Activated CD4-positive, alpha-beta T cell treated with anti-CD3 and anti-CD28 coated beads, Interleukin-10, Interleukin-2, amounts not matched to agents 100 ng/mL and 50 ng/mL, durations not matched to agents 16 hours and 8 hours (primary cell): ENCODE results near the gene EEF1AKMT2.
A peak's percentile ranks its signal among the peaks of the same experiment; 100 is the strongest.
"Not testable (repeated sequence)": the region's sequence is repeated elsewhere in the genome, so short reads cannot be mapped to it uniquely, and the experiment has no call there.

Experiments used
- DNase-seq: peaks from one replicate; pipeline ENCODE4 v3.0.0-alpha.2; 2020

The EEF1AKMT2 gene

DNA sequence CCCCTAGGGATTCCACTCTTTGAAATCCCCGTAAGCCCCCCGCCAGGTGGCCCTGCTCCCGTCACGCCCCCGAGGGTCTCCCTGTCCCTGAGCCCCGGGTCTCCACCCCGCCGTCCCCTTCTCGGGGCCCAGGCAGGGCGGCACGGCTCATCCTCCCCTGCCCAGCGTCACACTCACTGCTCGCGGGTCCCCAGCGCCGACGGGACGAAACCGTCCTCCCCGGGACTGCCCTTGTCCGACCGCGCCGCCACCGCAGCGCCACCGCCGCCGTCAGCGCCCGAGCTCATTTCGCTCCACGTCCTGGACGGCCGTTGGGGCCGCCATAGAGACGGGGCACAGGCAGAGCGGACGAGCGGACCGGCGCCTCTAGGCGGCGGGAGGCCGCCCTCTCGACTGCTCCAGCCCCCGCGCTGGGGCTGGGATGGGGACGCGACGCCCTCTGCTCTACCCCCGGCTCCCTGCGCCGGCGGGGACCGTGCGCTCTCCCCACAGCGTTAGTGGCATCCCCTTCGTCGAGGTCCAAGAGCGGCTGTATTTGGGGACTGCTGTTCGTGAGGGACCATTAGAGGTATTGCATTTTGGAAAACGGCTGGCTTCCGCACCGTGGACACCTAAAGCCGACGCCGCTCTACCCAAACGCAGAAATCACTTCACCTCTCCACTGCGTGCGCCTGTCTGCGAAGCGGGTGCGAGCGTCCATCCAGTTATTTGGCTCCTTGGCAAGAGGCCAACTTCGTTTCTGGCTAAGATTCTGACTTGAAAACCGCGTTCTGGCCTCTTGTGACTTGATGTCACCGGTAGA lies at the start of gene EEF1AKMT2:
EEF1AKMT2 (minus strand) TSS at position 341 of the 802 bp plus-strand sequence; CDS start at position 287, 54 bp downstream.
- DNase-seq = peak; percentile 89

DNA sequence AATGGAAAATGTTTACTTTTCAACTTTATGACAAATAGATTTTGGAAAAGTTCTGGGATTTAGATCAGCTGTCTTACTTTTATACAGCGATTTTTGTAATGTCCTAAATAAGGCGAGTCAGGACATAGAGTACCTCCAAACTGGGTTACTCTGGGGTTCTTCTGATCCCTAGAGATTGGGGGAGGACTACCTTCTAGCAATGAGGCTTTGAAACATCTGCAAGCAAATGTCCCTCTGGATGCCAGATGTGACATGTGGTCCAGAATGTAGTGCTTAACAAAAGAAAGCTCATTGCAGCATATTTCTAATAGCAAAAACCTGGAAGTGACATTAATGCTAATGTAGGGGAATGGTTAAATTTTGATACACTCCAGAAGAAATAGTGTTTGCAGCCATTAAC lies 46.0 kb upstream of the EEF1AKMT2 start:
- DNase-seq = no peak

DNA sequence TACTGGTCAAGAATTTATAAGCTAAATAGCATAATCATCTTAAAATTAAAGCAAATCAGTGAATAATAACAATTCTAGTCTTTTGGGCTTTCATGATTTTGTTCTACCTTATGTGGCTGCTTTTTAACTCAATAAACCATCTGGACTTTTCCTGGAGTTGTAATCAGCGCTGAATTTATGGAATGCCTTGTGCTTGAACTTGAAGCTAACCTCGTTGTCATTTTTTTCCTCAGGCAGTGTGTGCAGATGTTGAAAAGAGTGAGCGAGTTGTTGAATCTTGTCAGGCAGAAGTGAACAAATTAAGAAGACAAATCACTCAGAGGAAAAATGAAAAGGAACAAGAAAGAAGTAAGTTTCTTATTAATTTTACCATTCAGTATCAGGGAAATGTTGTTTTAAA lies 39.4 kb upstream of the EEF1AKMT2 start:
- DNase-seq = no peak

DNA sequence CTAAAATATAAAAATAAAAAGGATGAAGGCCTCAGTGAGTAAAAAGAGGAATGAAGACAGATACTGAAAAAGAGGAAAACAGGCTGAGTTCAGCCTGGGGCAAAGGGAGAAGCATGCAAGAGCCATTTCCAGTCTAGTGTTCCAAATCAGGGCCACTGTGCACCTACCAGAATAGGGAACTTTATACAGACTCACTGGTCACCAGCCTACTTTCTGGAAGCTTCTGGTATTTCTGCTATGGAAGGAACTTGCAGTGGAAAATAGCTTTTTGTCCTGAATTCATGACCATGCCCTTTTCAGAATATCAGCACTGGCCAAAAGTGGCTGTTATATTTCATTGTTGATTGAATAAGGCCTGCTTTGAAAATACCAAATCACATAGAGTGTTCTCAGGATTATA lies 38.8 kb upstream of the EEF1AKMT2 start:
- DNase-seq = no peak

DNA sequence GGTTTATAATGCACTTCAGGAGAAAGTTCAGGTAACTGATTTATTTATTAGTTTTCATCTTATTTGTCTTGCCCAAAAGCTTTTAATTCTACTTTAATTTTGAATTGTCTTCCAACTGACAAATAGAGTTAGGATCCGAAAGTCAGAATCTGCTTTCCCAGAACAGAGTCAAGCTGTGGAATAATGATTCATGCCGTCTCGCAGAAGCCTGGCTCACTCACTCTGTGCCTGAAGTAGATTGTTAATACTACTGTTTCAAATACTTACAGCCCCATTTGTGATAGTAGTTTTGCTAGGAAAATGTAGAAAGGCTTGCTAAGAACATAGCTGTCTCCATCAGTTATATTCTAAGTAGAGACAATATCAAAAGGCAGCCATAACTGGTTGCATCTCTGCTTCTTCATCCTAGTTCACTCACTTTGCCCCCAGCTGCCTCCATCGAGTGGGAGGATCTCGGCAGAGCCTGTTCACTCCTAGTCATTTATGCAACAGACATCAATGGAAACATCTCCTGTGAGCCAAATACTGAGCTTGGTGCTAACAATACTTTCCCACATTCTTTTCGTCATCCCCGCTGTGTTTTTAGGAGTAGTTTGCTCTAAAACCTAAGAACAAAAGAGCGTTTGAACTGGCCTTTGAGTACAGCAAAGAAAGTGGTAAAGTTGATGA lies 37.9 kb upstream of the EEF1AKMT2 start:
- no peak for DNase-seq

DNA sequence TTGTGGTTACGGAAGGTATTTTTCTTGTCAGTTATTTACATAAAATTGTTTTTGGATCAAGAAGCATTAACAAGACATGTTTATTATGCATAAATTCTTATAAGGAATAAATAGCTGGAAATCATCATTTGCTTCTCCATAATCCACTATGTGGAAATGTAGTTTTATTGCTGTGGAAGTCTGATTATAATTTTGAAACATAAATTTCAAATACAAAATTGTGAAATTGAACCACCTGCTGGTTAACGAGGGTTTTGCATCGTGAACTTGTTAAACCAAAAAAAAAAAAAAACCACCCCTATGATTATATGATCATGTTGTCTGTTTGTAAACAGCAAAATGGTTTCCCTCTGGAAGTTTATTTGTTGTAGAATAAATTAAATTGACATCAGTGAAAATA lies 35.8 kb upstream of the EEF1AKMT2 start:
- DNase-seq = no peak

DNA sequence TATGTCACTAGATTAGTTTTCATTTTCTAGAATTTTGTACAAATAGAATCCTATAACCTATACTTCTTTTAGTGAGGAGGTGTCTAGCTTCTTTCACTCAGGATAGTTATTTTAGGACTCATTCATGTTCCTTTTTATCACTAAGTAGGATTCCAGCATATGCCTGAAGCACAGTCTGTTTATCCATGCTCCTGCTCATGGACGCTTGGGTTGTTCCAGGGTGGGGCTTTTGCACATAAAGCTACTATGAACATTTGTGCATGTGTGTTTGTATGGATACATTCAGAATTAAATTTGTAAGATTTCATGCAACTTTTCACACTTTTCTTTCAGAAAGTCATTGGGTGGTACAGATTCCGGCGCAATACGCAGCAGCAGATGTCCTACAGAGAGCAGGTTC lies 34.6 kb upstream of the EEF1AKMT2 start:
- no peak for DNase-seq

DNA sequence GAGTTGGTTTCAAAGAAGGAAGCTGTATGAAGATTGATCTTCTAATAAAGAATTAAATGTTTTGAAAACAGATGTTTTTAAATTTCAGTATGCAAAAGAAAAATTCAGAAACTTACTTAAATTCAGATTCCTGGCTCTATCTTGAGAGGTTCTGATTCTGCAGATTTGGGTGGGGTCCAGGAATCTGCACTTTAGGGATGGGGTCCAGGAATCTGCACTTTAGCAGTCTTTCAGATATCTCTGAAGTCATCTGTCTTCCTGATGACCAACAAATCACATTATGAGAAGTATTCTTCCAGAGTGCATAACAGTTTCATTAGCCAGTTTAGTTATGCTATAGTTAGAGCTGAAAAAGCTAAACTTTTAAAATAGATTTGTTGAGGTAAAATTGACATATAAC lies 34.0 kb upstream of the EEF1AKMT2 start:
- DNase-seq = no peak

DNA sequence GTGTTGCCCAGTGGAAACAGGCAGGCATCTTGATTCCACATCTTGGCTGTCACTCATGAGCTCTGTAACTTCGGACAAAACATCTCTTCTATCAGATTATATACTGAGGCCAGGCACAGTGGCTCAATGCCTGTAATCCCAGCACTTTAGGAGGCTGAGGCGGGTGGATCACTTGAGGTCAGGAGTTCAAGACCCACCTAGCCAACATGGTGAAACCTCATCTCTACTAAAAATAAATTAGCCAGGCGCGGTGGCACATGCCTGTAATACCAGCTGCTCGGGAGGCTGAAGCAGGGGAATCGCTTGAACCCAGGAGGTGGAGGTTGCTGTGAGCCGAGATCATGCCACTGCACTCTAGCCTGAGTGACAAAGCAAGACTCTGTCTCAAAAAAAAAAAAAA lies 33.2 kb upstream of the EEF1AKMT2 start:
- DNase-seq = not testable (repeated sequence)

DNA sequence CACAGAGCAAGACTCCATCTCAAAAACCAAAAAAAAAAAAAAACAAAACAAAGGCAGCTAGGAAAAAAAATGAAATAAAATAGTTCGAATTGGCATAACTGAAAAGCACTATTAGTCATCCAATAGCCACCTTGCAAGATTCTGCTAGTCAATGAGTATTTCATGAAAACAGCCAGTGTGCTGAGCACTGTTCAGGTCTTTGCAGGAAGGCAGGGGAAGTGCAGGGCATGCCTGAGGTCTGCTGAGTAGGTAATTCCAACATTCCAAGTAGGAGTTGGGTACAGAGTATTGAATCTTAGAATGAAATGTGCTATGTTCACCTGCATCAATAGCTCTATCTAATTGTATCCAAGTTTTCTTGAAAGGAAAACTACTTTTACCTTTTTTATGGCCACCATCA lies 32.8 kb upstream of the EEF1AKMT2 start:
- no peak for DNase-seq

DNA sequence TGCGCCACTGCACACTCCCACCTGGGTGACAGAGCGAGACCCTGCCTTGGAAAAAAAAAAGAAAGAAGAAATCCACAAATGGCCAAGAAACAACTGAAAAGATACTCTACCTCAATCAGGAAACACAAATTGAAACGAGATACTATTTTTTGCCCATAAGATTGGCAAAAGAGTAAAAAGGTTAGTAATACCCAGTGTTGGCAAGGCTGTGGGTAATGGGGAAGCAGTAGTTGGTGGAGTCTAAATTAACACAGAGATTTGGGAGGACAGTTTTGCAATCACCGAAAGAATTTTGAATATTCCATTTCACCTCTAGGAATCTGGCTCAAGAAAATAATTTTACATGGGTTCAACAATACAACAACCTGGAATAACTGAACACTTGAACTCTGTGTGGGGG lies 29.8 kb upstream of the EEF1AKMT2 start:
- no peak for DNase-seq

DNA sequence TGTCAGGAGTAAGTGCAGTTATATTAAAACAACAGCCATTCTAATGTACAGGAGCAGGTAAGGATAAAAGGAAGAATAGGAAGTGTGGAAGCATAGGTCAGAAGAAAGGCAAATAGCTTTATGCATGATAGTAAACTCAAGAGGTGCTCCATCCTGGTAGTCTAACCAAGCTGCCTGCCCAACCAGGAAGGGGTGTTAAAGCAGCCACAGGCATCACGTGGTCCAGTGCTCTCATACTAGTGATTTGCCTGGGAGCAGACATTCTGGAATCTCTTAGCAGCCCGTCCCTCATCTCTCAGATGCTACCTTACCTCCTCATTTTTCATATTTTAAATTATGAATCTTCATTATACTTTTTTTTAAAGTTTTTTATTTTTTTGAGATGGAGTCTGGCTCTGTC lies 28.4 kb upstream of the EEF1AKMT2 start:
- DNase-seq = no peak

DNA sequence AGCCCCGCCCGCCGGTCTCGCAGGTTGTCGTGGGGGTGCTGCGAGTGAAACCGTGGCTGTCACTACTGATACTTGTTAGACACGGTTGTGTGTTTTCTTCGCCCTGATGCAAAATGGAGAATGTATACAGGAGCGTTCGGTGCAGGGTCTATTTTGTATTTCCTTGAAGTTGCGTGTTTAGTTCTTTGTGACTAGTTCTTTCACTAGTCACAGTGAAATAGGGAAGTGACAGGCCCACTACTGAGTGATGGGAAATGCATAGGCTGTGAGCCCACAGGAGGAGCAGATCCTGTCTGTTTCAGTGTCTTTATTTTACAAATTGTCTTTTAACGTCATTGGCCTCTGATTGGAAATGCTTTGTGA lies 10.6 kb upstream of the EEF1AKMT2 start:
- peak; percentile 26 for DNase-seq

DNA sequence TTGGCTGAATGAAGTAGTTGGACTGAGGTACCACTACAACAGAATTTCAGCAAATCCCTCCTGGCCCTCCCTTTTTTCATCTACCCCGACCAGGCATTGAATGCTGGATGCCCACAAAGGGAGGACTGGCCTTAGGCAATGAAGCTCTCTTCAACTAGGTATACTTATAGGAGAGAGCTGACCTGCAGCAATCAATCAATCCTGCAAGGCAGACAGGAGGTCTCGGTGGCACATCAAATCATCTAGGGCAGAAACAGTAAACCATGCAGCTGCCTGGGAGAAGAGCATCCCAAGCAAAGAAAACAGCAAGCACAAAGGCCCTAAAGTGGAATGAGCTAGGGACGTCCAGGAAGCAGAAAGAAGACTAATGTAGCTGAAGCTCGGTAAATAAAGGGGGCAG lies 7.5 kb upstream of the EEF1AKMT2 start:
- no peak for DNase-seq

DNA sequence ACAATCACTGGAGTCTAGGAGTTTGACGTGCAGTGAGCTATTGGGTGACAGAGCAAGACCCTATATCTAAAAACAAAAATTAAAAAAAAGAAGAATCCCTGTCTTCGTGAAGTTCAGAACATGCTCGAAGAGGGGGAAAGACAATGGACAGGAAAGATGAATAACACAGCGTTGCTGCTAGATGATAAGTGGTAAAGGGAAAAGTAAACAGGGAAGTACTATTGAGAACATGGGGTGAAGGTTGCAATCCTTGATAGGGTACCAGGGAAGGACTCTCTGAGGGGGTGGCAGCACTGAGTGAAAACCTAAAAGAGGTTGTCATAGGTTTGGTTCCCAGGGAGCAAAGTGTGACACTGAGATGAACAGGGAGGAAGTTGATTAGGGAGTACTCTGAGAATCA lies 7.1 kb upstream of the EEF1AKMT2 start:
- DNase-seq = no peak

DNA sequence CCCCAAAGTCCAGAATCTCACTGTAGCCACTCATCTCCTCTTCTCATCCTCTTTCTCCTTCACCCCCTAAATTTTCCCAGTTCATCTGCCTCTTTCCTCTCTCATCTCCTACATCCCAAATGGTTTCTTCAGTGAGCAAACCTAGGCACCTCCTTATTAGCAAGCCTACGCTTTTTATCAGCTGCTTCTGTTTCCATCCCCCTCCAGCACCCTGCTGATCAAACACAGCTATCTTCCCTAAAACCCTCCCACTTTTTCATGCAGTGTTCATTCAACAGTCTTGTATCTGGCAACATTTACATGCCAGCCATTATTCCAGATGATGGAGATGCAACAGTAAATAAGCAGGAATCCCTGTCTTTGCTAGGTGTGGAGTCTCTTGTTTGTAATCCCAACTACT lies 6.7 kb upstream of the EEF1AKMT2 start:
- no peak for DNase-seq

DNA sequence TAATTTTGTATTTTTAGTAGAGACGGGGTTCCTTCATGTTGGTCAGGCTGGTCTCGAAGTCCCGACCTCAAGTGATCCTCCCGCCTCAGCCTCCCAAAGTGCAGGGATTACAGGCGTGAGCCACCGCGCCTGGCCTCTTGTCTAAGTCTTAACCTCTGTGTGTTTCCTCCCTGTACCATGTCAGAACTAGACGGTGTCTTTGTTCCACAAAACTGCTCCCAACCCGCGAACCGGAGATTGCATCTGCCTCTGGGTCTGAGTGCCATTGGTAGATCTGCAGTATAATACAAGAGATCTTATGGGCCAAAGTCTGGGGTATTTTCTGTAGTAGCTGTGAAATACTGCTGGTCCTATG lies 1.3 kb upstream of the EEF1AKMT2 start:
- DNase-seq = no peak

DNA sequence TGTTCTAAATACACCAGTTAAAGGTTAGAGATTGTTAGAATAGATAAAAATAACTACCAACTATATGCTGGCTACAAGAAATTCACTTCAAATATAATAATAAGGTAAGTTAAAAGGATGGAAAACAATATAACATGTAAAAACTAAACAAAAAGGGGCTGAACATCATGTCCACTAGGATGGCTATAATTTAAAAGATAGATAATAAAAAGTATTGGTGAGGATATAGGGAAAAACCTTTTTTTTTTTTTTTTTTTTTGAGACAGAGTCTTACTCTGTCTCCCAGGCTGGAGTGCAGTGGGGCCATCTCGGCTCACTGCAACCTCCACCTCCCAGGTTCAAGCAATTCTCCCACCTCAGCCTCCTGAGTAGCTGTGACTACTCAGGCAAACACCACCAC lies 8.8 kb downstream of the EEF1AKMT2 start:
- not testable (repeated sequence) for DNase-seq

DNA sequence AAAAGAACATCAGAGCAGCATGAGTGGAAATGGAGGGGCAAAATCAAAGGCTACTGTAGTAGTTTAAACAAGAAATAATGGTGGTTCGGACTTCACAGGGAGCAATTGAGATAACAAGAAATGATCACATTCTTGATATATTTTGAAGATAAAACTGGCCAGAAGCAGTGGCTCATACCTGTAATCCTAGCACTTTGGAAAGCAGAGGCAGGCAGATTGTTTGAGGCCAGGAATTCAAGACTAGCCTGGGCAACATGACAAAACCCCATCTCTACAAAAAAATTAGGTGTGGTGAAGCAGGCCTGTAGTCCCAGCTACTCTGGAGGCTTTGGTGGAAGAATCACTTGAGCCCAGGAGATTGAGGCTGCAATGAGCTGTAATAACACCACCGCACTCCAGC lies 22.9 kb downstream of the EEF1AKMT2 start:
- DNase-seq = no peak

DNA sequence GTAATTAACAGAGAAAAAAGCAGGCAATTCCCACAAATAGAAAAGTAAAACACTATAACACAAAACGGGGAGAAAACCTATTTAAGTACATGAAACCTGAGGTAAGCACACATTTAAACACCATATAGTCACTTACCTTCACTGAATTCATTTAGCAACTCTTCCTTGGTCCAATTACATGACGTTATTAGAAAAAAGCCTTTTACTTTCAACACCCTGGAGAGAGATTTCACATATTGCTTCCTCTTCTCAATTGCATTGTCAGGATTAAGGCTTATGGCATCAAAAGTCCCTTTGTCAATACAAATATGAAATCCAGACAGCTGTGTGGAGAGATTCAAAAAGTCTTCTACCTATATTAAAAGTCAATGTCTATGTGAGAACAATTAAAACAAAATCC lies 26.4 kb downstream of the EEF1AKMT2 start:
- DNase-seq = no peak

DNA sequence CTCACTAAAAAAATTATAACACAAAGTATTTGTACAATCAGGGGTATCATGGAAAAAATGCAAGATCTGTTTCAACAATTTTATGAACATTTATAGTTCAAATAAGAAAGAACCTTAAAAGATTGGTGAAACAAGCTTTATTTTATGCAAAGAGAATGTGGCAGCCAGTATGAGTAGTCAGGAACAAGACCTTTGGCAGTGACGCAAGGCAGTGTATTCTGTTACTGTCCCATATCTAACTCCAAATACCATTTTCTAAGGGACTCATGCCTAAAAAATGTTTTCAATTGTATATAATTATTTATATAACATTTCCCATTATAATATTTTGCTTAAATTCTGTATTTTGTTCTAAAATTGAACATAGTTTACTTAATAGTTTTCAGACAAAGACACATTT lies 28.4 kb downstream of the EEF1AKMT2 start:
- DNase-seq = no peak

DNA sequence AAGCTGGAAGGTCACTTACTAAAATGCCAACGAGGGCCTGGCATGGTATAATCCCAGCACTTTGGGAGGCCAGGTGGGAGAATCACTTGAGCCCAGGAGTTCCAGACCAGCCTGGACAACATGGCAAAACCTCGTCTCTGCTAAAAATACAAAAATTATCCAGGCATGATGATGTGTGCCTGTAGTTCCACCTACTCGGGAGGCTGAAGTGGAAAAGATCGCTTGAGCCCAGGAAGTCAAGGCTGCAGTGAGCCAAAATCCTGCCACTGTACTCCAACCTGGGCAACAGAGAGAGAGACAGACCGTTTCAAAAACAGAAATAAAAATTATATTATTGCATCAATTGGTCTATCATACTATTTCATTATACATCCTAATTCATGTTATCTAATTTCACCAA lies 29.4 kb downstream of the EEF1AKMT2 start:
- no peak for DNase-seq

DNA sequence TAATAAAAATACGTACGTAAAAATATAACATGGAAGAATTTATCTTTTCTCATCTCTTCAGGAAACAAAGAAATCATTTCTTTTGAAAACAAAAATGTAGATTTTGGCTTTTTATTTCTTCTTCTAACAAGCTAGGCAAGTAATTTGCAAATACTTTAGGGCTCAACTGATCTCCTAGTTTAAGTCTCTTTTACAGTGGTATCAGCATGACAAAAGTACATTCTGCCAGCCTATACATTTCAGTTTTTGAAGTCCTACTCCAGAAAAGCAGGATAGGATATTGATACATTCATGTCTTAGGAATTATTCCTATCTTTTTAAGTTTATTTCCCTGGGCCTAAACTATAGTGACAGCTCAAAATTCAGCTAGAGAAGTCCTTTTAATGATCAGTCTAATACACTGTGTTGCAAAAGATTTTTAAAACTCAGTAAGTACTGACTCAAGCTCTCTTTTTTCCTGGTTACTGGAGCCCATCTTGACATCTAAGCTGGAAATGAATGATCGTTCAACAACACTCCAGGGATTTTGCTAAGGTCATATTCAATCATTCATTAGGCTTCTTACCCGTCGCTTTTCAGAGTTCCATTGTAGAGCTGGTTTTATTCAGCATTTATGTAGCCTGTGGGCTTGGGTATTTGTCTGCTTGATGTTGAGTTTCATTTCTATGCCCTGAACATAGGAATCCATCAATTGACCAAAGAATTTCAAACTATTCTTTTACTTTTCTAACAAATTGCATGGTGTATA lies 35.4 kb downstream of the EEF1AKMT2 start:
- no peak for DNase-seq

DNA sequence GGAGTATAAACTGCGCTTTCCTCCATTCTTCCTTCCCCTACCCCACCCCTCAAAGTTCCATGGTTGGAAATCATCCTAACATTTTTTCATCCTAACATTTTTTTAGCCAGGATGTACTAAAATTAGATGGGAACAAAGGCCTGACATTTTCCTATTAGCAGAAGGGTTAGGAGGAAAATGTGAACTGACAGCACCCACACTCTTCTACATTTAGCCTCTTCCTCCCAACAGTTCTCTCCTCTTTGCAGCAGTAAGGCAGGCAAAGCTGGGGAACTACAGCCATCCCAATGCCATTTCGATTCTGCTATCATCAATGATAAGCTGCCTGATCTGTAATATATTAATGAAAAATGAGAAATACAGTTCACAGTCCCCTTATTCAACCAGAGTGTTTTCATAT lies 36.1 kb downstream of the EEF1AKMT2 start:
- DNase-seq = no peak
